Measurements from ENCODE around the gene ITGB1BP2.

Gene ITGB1BP2

DNA sequence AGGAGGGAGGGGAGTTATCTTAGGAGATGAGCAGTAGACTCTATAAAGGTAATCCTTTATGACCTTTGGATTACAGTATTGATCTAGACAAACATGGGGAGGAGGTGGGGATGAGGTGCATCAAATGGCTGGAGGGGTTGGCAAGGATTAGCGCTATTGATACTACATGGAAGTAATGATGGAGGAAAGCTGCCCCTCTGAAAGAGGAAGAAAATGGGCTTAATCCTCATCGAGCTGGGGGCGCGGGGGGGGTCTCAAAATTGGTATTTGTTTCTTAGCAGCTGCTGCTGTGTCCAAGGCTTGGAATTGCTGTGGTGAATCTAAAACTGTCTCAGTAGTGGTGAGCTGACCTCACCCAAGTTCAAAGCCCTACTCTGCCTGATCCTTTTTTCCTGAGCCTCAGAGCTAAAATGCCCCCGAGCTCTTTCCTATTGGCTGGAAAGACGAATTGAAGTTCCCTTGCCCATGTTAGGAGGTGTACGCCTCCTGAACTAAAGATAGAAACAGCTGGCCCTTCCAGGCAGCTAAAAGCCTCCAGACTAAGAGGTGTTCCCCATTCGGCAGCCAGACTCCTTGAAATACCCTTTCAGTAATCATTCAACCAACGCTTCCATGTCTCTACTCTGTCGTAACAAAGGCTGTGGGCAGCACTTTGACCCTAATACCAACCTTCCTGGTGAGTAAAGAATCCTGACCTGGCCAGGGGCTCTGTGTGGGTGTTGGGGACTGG lies at the start of gene ITGB1BP2:
TSS of gene ITGB1BP2 (plus strand) at position 556 of the 730 bp plus-strand sequence. CDS start at position 613, 57 bp downstream.
- TF ChIP-seq, protein P1, sequence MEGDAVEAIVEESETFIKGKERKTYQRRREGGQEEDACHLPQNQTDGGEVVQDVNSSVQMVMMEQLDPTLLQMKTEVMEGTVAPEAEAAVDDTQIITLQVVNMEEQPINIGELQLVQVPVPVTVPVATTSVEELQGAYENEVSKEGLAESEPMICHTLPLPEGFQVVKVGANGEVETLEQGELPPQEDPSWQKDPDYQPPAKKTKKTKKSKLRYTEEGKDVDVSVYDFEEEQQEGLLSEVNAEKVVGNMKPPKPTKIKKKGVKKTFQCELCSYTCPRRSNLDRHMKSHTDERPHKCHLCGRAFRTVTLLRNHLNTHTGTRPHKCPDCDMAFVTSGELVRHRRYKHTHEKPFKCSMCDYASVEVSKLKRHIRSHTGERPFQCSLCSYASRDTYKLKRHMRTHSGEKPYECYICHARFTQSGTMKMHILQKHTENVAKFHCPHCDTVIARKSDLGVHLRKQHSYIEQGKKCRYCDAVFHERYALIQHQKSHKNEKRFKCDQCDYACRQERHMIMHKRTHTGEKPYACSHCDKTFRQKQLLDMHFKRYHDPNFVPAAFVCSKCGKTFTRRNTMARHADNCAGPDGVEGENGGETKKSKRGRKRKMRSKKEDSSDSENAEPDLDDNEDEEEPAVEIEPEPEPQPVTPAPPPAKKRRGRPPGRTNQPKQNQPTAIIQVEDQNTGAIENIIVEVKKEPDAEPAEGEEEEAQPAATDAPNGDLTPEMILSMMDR (IDR thresholded peaks at IDR 0.05) = no peak

DNA sequence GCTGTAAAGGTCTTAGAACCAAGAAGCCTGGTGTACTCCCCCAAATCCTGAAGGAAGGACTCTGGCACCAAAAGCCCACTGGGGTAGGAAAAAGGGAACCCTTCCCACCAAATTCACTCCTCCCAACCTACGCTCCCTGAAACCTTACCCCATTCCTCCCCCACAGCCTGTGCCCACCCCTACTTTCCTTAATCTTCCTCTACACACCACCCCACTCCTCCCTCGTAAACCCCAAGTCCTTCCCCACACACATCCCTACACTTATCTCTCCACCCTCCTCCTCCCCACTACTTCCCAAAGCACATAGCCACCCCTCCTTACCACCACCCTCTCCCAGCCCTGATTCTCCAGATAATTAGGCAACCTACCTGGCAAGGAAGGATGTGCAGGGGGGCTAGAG lies 49.3 kb upstream of the ITGB1BP2 start:
- TF ChIP-seq, protein P1 (IDR thresholded peaks at IDR 0.05) = no peak

DNA sequence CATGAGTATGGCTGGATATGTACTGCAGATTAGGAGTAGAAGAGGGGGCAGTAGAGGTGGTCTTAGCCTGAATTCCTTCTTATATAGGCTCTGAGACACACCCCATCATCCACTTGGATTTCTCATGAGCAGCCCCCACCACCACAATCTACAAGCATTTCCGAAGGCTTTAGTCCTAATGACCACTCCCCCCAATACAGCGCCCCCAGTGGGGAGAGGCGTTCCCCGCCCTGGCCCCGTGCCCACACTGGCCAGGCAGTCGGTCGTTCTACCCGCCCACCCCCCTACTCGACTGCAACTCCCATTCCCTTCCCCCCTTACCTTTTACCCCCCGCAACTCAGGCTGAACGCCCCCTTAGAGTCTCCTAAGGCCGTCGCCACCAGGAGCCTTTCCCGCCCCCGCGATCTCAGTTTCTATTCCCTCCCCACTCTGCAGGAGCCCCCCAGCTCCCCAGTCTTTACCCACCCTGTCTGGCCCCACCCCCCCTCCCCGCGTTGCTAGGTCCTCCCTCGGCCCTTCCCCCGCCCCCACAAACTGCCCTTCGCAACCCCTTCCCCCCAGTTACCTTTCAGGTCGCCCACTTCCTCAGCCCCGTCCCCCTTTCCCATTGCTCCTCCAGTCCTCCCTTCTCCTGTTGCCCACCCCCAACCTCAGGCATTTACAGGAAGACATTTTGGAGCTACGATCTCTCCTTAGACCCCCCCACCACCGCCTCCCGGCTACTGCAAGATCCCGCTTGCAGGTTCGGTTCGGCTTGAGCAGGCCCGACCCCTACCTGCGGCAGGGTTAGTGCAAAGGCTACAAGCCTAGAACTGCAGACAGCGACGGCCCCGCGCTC lies 48.1 kb upstream of the ITGB1BP2 start:
- TF ChIP-seq, protein P1 (IDR thresholded peaks at IDR 0.05) = peak; percentile 37; the same call in 1 of the 2 replicates

DNA sequence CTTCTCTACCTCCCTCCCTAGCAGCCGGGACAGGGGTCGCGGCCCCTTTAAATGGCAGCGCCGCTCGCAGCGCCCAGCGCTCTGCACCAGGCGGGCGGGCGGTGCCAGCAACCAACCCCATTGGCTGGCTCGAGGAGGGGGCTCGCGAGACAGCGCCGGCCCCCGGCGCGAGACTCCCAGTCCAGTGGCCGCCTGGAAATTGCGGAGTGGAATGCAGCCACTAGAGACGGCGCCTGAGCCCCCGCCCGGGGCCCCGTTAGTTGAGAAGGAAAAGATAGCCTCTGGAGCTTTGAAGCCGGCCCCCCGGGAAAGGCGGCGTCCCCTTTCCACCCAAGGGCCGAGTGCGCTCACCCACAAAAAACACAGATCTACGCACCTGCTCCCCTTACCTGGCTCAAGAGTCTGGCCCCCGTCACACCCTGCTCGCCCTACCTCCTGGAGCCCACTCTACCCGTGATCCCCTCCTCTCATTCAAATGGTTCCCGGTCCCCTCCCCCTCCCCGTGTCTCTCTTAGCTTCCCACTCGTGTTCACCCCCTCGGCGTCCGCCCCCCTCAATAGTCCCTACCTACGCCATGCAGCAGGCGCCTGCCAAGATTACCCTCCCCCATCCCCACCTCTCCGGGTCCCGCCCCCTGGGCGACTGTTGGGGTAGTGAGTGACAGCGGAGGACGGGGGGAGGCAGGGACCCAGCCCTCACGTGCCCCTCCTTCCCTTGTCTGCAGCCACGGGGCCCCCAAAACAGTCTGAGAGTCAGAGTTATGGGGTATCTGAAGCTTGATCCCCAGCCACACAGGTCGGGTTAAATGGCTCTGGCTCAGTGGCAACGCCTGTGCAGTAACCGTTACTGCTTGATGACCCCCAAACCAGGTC lies 47.2 kb upstream of the ITGB1BP2 start, which contains the start of gene ZMYM3:
TSS of gene ZMYM3 (minus strand) at position 49 of the 872 bp plus-strand sequence. CDS start 885 bp downstream, outside the sequence.
- TF ChIP-seq, protein P1 (IDR thresholded peaks at IDR 0.05) = no peak

DNA sequence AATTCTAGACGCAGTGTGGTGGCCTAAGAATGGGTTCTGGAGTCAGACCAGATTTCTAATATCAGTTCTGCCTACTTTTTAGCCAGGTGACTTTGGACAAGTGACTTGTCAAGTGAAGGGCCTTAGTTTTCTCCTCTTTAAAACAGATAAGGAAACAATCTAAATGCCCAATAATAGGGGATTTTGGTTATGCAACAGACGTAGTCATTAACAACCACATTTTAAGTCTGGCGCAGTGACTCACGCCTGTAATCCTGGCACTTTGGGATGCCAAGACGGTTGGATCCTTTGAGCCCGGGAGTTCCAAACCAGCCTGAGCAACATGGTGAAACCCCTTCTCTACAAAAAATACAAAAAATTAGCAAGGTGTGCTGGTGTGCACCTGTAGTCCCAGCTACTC lies 45.5 kb upstream of the ITGB1BP2 start:
- TF ChIP-seq, protein P1 (IDR thresholded peaks at IDR 0.05) = no peak

DNA sequence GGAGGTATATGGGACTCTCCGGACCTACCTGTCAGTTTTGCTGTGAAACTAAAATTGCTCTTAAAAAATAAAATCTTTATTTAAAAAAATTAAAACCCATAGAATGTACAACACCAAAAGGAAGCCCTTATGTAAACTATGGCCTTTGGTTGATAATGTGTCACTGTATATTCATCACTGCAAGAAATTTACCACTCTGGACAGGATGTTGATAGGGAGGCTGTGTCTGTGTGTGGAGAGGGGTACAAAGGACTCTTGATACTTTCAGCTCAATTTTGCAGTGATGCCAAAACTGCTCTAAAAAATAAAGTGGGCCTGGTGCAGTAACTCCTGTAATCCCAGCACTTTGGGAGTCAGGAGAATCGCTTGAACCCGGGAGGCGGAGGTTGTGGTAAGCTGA lies 44.7 kb upstream of the ITGB1BP2 start:
- TF ChIP-seq, protein P1 (IDR thresholded peaks at IDR 0.05) = no peak
